Measurements from ENCODE around the gene OGG1. TPM values are rescaled to one million over a fixed set of nuclear protein-coding genes. Genes with fewer than 3 reads are reported as not detected.
A peak's percentile ranks its signal among the peaks of the same experiment; 100 is the strongest.

OGG1 gene
- total and polyA plus RNA-seq, 10 of the 15 experiments (the other 5 are each of a cell fraction or from before 2014, with no cell fraction given), result 4.8 to 38.8 (median 27.2) TPM

DNA sequence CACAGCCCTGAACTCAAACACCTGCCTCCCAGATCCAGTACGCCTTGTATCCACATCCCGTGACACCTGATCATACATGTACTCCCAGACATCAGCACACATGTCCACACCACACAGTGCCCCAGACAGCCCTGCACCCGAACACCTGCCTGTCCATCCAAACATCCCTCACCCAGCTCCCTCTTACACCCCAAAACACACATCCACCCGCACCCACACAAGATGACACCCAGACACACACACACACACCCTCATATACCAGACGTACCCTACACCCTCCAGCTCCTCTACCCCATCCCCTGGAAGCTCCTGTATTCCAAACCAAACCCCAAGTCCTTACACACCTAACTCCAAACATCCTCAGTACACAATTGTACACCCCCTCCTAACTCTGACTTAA lies 19.3 kb downstream of the OGG1 start (continued):
- TF ChIP-seq, protein P1, sequence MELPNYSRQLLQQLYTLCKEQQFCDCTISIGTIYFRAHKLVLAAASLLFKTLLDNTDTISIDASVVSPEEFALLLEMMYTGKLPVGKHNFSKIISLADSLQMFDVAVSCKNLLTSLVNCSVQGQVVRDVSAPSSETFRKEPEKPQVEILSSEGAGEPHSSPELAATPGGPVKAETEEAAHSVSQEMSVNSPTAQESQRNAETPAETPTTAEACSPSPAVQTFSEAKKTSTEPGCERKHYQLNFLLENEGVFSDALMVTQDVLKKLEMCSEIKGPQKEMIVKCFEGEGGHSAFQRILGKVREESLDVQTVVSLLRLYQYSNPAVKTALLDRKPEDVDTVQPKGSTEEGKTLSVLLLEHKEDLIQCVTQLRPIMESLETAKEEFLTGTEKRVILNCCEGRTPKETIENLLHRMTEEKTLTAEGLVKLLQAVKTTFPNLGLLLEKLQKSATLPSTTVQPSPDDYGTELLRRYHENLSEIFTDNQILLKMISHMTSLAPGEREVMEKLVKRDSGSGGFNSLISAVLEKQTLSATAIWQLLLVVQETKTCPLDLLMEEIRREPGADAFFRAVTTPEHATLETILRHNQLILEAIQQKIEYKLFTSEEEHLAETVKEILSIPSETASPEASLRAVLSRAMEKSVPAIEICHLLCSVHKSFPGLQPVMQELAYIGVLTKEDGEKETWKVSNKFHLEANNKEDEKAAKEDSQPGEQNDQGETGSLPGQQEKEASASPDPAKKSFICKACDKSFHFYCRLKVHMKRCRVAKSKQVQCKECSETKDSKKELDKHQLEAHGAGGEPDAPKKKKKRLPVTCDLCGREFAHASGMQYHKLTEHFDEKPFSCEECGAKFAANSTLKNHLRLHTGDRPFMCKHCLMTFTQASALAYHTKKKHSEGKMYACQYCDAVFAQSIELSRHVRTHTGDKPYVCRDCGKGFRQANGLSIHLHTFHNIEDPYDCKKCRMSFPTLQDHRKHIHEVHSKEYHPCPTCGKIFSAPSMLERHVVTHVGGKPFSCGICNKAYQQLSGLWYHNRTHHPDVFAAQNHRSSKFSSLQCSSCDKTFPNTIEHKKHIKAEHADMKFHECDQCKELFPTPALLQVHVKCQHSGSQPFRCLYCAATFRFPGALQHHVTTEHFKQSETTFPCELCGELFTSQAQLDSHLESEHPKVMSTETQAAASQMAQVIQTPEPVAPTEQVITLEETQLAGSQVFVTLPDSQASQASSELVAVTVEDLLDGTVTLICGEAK (IDR thresholded peaks at IDR 0.05; ENCODE audit: borderline replicate concordance), result no peak
- no peak for TF ChIP-seq SREBF2 (IDR thresholded peaks at IDR 0.05; ENCODE audit: low read length)

- ChIA-PET CTCF (no interaction called here), RAD21 (ENCODE audit: unreplicated experiment) (interaction anchor here (1.0 to 1.2 kb wide), 2 partner anchors 11 to 30 kb away, joined by 3 read pairs; no protein-coding TSS in a partner anchor), SMC1A (ENCODE audit: uncharacterized antibody, unreplicated experiment) (interaction anchor here (0.9 to 1.0 kb wide), 2 partner anchors 16 to 23 kb away, joined by 3 read pairs; partner anchors contain the start of genes ARPC4 and TADA3), POLR2A (interaction anchor here (1.1 kb wide), 1 partner anchor 14 kb away, joined by 5 read pairs; no protein-coding TSS in a partner anchor)
- FAIRE-seq (no peak), ATAC-seq (peak; percentile 89), DNase-seq (ENCODE audit: low read depth, low spot score) (no peak)
- WGBS (ENCODE audit: insufficient coverage, insufficient replicate concordance, low lambda C conversion rate, missing lambda C conversion rate), result 6% methylated on average over 49 of the region's 49 CpGs
- H3K4me1 ChIP-seq (ENCODE audit: control insufficient read depth, insufficient read depth, low read length), result no peaks in the 10 kb centered on the region; the same call in 1 of the 2 replicates
- peaks cover 0 to 2% of the 10 kb centered on the region in 2 experiments; a peak in 3 of 4 replicates for H3K27me3 ChIP-seq (replicated peaks in 1 of 2; ENCODE audit: control insufficient read depth in 2 of 2, insufficient read depth in 2 of 2, low read length in 1 of 2)
- H3K4me3 ChIP-seq, result peak within 1 kb of the TSS; percentile 1; the same call in 1 of the 2 replicates
- H4K20me1 ChIP-seq (ENCODE audit: control insufficient read depth, insufficient read depth), result no peaks in the 10 kb centered on the region
- no peaks in the 10 kb centered on the region for H3K79me2 ChIP-seq (ENCODE audit: control insufficient read depth, insufficient read depth, low read length)
- H3K9me3 ChIP-seq (replicated peaks; ENCODE audit: control insufficient read depth, insufficient read depth, low read length), result no peaks in the 10 kb centered on the region
- H3K27ac ChIP-seq (ENCODE audit: control insufficient read depth, insufficient read depth), result no peak within 1 kb of the TSS
- in situ Hi-C loops (cut with MboI), result no loop called here
- H2AFZ ChIP-seq (ENCODE audit: control insufficient read depth, low read depth, low read length), result peak within 1 kb of the TSS; percentile 72
- TF ChIP-seq KDM1A (IDR thresholded peaks at IDR 0.05; ENCODE audit: borderline replicate concordance), result no peak
- TF ChIP-seq DPF2 (IDR thresholded peaks at IDR 0.05), result 0 out of 2 replicates have a peak, but pooled peaks have one; percentile 28
- TF ChIP-seq RB1 (IDR thresholded peaks at IDR 0.05; ENCODE audit: borderline replicate concordance), result 0 out of 2 replicates have a peak, but pooled peaks have one; percentile 41
- peak in 1 of 2 experiments; percentile 48; a peak in 1 of 4 replicates for TF ChIP-seq BHLHE40 (IDR thresholded peaks at IDR 0.05; ENCODE audit: borderline replicate concordance in 1 of 2, low read depth in 2 of 2, low read length in 1 of 2)
- TF ChIP-seq POLR2A (IDR thresholded peaks at IDR 0.05; ENCODE audit: low read depth, low read length), result 0 out of 2 replicates have a peak, but pooled peaks have one; percentile 38
- no peak for TF ChIP-seq BCLAF1 (IDR thresholded peaks at IDR 0.05)
- TF ChIP-seq GATAD2B (conservative IDR thresholded peaks at IDR 0.05; ENCODE audit: low read depth), result 0 out of 2 replicates have a peak, but pooled peaks have one; percentile 36
- TF ChIP-seq ZNF217 (IDR thresholded peaks at IDR 0.05), result no peak
- no peaks in the 10 kb centered on the region for H3K36me3 ChIP-seq (ENCODE audit: control insufficient read depth in 2 of 2, insufficient read depth in 2 of 2, low read length in 1 of 2)
- no TSS peak for BruUV-seq (replicated peaks)
- intact Hi-C loops (cut with micrococcal nuclease; ENCODE audit: unreplicated experiment), result no loop called here
- peak within 1 kb of the TSS; percentile 68 for H3K4me2 ChIP-seq (ENCODE audit: control insufficient read depth, insufficient read depth)
- peak within 1 kb of the TSS; percentile 8; the same call in 1 of the 2 replicates for H3K9ac ChIP-seq (ENCODE audit: control insufficient read depth, insufficient read depth, low read length)
Observed at GRCh38 chr3:9769426-9770275, 19.9 kb downstream of the OGG1 start, which contains the start of gene CAMK1. Gene CAMK1, minus strand, starts transcription at chr3:9769947. Its CDS starts 2,198 bp downstream, at chr3:9767749.

Measured in GM12878 (cell line).